Ovary (tissue), 3 donors: Measurements from ENCODE around the gene PSME4.

Experiments
- CTCF ChIP-seq, 3 donors: fragments of 450-650 bp in 2 of 3; fragments of 200-600 bp in 1 of 3; IDR thresholded peaks; one replicate each; pipeline versions ENCODE4 v1.5.1 to v1.8.0; 2016 to 2022; ENCODE audit warnings: antibody characterized with exemption in 3 of 3, mild to moderate bottlenecking in 1 of 3
- EP300 ChIP-seq: sonication (generic); formaldehyde crosslinking; IDR thresholded peaks from one replicate; pipeline ENCODE4 v1.6.1; 2017; ENCODE audit warnings: antibody characterized with exemption
- donor health status: DM: no; HTN: no; CAD: no.

DNA sequence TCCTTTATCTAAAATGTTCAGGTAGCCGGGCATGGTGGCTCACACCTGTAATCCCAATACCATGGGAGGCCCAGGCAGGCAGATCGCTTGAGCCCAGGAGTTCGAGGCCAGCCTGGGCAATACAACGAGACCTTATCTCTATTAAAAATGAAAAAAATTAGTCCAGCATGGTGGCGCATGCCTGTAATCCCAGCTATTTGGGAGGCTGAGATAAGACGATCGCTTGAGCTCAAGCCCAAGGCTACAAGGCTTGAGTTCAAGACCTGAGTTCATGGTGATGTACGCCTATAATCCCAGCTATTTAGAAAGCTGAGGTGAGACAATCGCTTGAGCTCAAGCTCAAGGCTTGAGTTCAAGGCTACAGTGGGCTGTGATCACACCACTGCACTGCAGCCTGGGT, 65.4 kb downstream of the PSME4 start:
- TF ChIP-seq CTCF (IDR thresholded peaks at IDR 0.05): no peak
- no peak for TF ChIP-seq EP300
